WI38 (cell line): Measurements from ENCODE around the gene ZNF616.

ENCODE experiments used
- H3K4me3 ChIP-seq: 2 replicates; pipeline ENCODE4 v1.5.1; 2011; ENCODE audit warnings: low read depth, mild to moderate bottlenecking, control low read depth, low read length
- TF ChIP-seq, protein P1 (sequence below): IDR thresholded peaks from 2 replicates; pipeline ENCODE4 v1.5.1; 2012; ENCODE audit warnings: low read depth, mild to moderate bottlenecking, control low read depth, low read length

The ZNF616 gene

GRCh38 chr19:52070496-52070895 lies 69.2 kb downstream of the ZNF616 start:
- no peak overlapping the region for H3K4me3 ChIP-seq
- TF ChIP-seq, protein P1, sequence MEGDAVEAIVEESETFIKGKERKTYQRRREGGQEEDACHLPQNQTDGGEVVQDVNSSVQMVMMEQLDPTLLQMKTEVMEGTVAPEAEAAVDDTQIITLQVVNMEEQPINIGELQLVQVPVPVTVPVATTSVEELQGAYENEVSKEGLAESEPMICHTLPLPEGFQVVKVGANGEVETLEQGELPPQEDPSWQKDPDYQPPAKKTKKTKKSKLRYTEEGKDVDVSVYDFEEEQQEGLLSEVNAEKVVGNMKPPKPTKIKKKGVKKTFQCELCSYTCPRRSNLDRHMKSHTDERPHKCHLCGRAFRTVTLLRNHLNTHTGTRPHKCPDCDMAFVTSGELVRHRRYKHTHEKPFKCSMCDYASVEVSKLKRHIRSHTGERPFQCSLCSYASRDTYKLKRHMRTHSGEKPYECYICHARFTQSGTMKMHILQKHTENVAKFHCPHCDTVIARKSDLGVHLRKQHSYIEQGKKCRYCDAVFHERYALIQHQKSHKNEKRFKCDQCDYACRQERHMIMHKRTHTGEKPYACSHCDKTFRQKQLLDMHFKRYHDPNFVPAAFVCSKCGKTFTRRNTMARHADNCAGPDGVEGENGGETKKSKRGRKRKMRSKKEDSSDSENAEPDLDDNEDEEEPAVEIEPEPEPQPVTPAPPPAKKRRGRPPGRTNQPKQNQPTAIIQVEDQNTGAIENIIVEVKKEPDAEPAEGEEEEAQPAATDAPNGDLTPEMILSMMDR, result no peak

DNA sequence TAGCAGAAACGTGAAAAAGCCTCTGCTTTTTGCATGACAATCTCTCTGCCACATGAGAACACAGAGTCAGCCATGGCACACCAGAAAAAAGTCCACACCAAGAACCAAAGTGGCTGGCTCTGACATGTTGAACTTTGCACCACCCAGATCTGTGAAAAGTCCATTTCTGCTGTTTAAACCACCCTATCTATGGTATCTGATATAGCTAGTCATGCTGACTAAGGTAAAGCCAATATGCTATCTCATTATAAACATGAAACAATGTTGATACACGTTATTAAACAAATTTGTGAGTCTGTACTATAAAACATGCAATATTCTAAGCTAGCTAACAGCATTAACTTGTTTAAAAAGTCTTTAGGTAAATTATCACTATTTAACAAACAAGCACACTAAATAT lies 70.1 kb downstream of the ZNF616 start:
- no peak overlapping the region for H3K4me3 ChIP-seq
- TF ChIP-seq, protein P1, result no peak

DNA sequence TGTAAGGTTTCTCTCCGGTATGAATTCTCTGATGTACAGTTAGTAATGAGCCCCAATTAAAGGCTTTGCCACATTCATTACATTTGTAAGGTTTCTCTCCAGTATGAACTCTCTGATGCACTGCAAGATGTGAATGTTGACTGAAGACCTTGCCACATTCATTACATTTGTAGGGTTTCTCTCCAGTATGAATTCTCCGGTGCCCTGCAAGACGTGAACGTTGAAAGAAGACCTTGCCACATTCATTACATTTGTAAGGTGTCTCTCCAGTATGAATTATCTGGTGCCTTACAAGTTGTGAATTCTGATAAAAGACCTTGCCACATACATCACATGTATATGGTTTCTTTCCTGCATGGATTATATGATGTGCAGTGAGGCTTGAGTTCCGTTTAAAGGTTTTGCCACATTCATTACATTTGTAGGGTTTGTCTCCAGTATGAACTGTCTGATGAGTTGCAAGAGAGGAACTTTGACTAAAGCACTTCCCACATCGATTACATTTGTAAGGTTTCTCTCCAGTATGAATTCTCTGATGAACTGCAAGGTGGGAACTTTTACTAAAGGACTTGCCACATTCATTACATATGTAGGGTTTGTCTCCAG lies 73.4 kb downstream of the ZNF616 start:
- no peak overlapping the region for H3K4me3 ChIP-seq
- TF ChIP-seq, protein P1, result no peak

GRCh38 chr19:52065399-52065798 lies 74.3 kb downstream of the ZNF616 start:
- H3K4me3 ChIP-seq, result no peak overlapping the region
- TF ChIP-seq, protein P1, result no peak
